HuH-7 (cell line): ENCODE results near the gene ZNF474.

ENCODE experiments used
- DNase-seq: peaks from one replicate; pipeline ENCODE4 v3.0.0; 2011; ENCODE audit warnings: low spot score

The ZNF474 gene

GRCh38 chr5:122118356-122118948 lies 10.9 kb upstream of the ZNF474 start:
- DNase-seq: no peak

GRCh38 chr5:122119205-122119604 lies 10.1 kb upstream of the ZNF474 start:
- no peak for DNase-seq

DNA sequence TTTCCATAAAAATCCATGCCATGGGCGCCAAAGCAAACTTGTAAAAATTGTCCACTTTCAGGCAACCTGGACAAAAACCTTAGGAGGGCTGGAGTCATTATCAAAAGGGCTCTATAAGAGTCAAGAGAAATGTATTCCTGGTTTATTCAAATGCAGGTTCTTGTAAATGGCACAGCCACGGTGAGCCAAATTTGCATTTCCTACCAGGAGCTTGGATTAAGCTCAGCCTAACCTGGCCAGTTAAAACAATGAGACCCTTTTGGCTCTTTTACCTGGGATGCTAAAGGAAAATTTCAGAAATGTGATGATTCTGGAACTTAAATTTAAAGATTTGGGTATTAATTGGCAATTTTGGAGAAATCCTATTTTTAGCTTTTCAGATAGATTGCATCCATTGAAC lies 8.9 kb upstream of the ZNF474 start:
- DNase-seq: no peak

DNA sequence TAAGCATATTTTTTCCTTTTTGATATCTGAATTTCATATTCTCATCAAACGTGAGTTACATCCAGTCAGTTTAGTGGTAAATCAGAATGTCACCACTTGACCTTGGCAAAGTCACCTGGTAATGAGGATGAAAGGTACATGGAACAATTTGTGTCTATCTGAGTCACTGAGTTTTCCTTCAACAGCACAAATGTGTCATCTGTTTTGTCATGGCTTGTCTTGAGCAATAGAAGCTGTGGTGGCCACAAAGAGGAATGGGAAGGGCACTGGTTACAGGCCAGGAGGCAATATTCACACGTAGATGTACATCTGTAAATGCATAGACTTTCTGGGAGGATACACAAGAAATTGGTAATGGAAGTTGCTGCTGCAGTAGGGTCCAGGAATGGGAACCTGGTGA lies 8.4 kb upstream of the ZNF474 start:
- no peak for DNase-seq

- no peak for DNase-seq
Measured at GRCh38 chr5:122121479-122122465, 7.6 kb upstream of the ZNF474 start.

GRCh38 chr5:122124766-122125165 lies 4.6 kb upstream of the ZNF474 start:
- DNase-seq: no peak

DNA sequence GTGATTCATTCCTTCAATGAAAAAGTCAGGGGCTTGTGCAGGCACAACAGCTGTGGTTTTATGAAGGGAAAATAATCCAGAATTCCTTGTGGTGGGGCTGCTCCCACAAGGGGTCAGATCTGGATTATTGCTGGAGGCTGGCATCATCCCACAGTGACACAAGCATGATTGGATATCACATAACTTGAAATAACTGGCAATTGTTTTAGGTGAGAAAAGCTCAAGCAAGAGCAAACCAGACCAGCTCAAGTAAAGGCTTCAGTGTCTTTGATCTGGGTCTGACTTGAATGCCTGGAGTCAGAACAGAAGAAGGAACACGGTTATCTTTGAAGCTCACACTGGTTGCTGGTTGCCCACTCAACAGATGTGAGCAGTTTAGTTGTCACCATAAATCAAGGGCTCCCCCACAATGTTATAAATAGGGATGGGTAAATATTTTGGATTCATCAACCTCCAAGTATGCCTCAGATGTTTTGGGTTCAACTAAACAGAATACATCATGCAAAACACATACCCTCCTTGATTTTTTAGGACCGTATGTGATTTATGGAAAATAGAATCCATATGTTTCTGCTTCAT lies 3.1 kb upstream of the ZNF474 start:
- no peak for DNase-seq

- DNase-seq: no peak
Measured at GRCh38 chr5:122126756-122127321, 2.5 kb upstream of the ZNF474 start.

GRCh38 chr5:122130152-122130551 lies 806 bp downstream of the ZNF474 start:
- no peak for DNase-seq

GRCh38 chr5:122137702-122138101 lies 8.4 kb downstream of the ZNF474 start:
- DNase-seq: no peak

GRCh38 chr5:122138356-122138755 lies 9.0 kb downstream of the ZNF474 start:
- no peak for DNase-seq

- DNase-seq: no peak
Measured at GRCh38 chr5:122140900-122141299, 11.6 kb downstream of the ZNF474 start.

DNA sequence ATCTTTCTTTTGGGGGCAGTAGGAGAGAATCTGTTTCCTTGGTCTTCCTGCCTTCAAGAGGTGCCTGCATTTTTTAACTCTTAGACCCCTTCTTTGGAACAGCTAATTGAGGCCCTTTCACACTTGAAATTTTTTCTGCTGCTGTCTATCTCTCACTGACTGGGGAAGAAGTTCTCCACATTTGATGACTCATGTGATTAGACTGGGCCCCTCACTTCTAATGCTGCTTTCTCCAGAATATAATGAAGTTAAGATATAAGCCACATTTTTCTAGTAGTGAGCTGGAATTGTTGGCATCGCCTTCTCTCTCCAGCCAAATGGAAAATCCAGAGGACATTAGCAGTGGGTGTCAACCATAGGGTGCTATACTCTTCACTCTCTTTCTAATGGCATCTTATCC lies 12.4 kb downstream of the ZNF474 start:
- DNase-seq: no peak

DNA sequence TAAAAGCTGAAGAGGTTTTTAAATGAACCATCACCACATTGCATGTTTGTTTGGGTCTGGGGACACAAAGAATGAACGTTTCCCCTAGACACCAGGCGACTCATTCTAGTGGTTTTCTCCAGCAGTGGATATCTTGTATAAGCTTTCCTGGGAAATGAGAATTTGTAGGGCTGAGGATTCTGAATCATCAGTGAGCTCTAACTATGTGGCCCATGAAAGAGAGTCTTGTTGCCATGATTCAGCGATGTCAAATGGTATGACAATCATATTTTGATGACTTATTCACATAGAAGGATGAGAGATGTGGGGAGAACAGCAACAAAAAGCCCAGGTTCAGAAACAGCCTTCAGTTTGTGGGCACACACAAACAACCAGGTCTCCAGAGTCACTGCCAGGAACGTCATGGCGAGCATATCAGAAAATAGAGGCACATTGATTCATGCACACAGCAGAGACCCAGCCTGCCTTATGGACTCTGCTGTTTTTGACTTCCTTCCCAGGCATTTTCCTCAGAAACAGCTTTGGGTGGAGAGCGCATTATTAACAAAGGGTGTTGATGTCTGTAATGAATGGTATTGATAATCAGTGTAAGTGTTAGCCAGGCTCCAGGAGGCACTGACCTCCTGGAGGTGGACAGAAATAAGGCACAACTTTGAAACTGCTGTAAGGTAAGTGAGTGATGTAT lies 13.3 kb downstream of the ZNF474 start:
- DNase-seq: no peak

DNA sequence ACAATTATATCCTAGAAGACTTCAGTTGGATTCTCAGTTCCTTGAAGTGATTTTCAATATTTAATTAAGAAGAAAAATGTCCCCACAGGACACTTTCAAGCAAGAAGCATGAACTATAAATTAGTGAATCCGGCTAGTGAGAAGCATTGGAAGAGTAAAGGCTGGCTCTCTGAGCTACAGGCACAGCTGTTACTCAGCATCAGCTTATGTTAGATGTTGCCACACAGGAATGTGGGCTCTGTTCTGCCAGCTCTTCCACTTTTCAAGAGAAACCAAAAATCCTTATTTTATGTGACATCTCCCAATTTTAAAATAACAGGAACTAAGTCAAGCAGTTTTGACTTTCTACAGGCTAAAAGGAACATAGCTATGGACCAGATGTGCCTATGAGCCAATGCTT lies 14.9 kb downstream of the ZNF474 start:
- no peak for DNase-seq

- no peak for DNase-seq
Measured at GRCh38 chr5:122145906-122146305, 16.6 kb downstream of the ZNF474 start.

GRCh38 chr5:122149321-122150090 lies 20.2 kb downstream of the ZNF474 start:
- no peak for DNase-seq

DNA sequence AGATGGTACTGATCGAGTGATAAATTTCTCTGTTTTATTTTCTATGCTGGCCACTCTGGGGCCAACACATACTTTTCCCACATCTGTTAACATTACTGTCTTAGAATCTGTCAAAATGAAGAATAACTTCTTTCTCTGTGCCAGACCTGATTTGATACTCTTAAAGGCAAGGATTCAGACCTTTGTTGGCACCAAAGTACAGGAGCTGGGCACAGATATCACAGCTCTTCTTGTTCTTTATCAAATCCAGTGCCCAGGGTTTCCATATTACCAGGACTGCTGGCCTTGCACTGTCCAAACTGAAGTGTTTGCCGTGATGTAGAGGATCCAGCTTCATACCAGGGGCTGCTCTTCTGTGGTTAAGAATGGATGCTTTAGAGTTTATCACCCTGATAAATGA lies 20.9 kb downstream of the ZNF474 start:
- DNase-seq: no peak

DNA sequence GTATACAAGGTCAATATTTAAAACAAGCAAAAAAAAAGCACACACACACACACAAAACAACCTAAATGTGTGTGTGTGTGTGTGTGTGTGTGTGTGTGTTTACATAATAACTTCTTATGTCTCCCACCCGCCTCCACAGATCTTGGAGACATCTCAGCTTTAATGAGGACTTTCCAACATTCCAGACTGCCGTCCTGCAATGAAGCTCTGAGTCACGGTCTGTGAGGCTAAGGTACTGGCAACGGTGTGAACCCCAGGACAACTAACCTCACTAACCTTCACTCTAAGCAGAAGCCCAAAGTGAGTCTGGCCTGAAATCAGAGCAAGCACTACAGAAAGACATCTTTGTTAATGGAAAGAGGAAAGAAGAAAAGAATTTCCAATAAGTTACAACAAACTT lies 22.3 kb downstream of the ZNF474 start:
- no peak for DNase-seq

GRCh38 chr5:122152266-122152900 lies 23.0 kb downstream of the ZNF474 start:
- DNase-seq: no peak

DNA sequence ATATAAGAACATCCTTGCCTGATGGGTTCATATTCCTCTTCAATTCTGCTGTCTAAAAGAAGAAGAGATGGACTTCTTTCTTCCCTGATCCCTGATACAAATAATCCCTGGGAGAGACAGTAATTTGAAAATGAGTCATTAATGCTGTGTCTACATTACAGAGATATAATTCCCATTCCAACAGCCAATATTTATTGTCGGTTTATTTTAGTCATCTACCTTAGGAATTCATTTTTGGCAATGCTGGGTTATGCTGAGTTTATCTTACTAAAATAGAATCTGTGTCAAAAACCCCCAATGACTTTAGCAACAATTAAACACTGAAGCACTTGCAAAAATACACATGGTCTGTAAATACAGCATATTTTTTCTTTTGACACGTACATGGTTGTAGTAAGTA lies 23.9 kb downstream of the ZNF474 start:
- DNase-seq: no peak
